Measurements from ENCODE around the gene CHD1. TPM values are rescaled to one million over a fixed set of nuclear protein-coding genes. Genes with fewer than 3 reads are reported as not detected.

Gene CHD1
- total RNA-seq, 4 donors from 2014 or later: 27.4 to 149 (median 63.6) TPM

- H3K36me3 ChIP-seq: no peaks in the 10 kb centered on the region
- H3K27me3 ChIP-seq: no peaks in the 10 kb centered on the region
- no peaks in the 10 kb centered on the region for H3K9me3 ChIP-seq
- DNase-seq: no peak
- no peaks in the 10 kb centered on the region for H3K4me1 ChIP-seq
- no peak overlapping the region for H3K27ac ChIP-seq
- no peak for TF ChIP-seq CTCF (IDR thresholded peaks at IDR 0.05)
- TF ChIP-seq POLR2A (IDR thresholded peaks at IDR 0.05): no peak
- intact Hi-C loops (cut with DNase I; ENCODE audit: low total_unique reads): no loop called here
- H3K4me3 ChIP-seq: no peak overlapping the region
These were observed 82.9 kb downstream of the CHD1 start for GRCh38 chr5:98845878-98846277.

GRCh38 chr5:98844865-98845264 lies 83.9 kb downstream of the CHD1 start:
- H3K36me3 ChIP-seq: no peaks in the 10 kb centered on the region
- H3K27ac ChIP-seq: no peak overlapping the region
- intact Hi-C loops (cut with DNase I; ENCODE audit: low total_unique reads): no loop called here
- TF ChIP-seq CTCF (IDR thresholded peaks at IDR 0.05) (no peak), POLR2A (IDR thresholded peaks at IDR 0.05) (no peak)
- H3K4me3 ChIP-seq: no peak overlapping the region
- no peak for DNase-seq
- no peaks in the 10 kb centered on the region for H3K4me1 ChIP-seq
- no peaks in the 10 kb centered on the region for H3K27me3 ChIP-seq
- H3K9me3 ChIP-seq: no peaks in the 10 kb centered on the region

GRCh38 chr5:98843481-98843880 lies 85.3 kb downstream of the CHD1 start:
- TF ChIP-seq POLR2A (IDR thresholded peaks at IDR 0.05) (no peak), CTCF (IDR thresholded peaks at IDR 0.05) (no peak)
- DNase-seq: no peak
- H3K27ac ChIP-seq: no peak overlapping the region
- intact Hi-C loops (cut with DNase I; ENCODE audit: low total_unique reads): no loop called here
- H3K36me3 ChIP-seq: no peaks in the 10 kb centered on the region
- H3K4me3 ChIP-seq: no peak overlapping the region
- H3K27me3 ChIP-seq: no peaks in the 10 kb centered on the region
- no peaks in the 10 kb centered on the region for H3K4me1 ChIP-seq
- no peaks in the 10 kb centered on the region for H3K9me3 ChIP-seq

- Histone ChIP-seq H3K27me3 (no peaks in the 10 kb centered on the region), H3K36me3 (no peaks in the 10 kb centered on the region), H3K4me1 (no peaks in the 10 kb centered on the region), H3K9me3 (no peaks in the 10 kb centered on the region), H3K27ac (no peak overlapping the region), H3K4me3 (no peak overlapping the region)
- DNase-seq: no peak
- TF ChIP-seq POLR2A (IDR thresholded peaks at IDR 0.05) (no peak), CTCF (IDR thresholded peaks at IDR 0.05) (no peak)
- intact Hi-C loops (cut with DNase I; ENCODE audit: low total_unique reads): no loop called here
These were observed 87.9 kb downstream of the CHD1 start for GRCh38 chr5:98840946-98841345.

- TF ChIP-seq POLR2A (IDR thresholded peaks at IDR 0.05) (no peak), CTCF (IDR thresholded peaks at IDR 0.05) (peak in 1 of 4 experiments; percentile 9)
- no peaks in the 10 kb centered on the region for H3K9me3 ChIP-seq
- no peaks in the 10 kb centered on the region for H3K36me3 ChIP-seq
- H3K4me3 ChIP-seq: peak overlapping the region in 1 of 2 donors; percentile 21
- no peak overlapping the region for H3K27ac ChIP-seq
- H3K27me3 ChIP-seq: no peaks in the 10 kb centered on the region
- no peak for DNase-seq
- no peaks in the 10 kb centered on the region for H3K4me1 ChIP-seq
- intact Hi-C loops (cut with DNase I; ENCODE audit: low total_unique reads): no loop called here
These were observed 89.1 kb downstream of the CHD1 start for GRCh38 chr5:98839469-98840383.

Measured in uterus (tissue), 4 donors.